Hepatocyte (in vitro differentiated cells): Measurements from ENCODE around the gene ZNF644. TPM values are rescaled to one million over a fixed set of nuclear protein-coding genes. Genes with fewer than 3 reads are reported as not detected.
"Not testable (repeated sequence)": the region's sequence is repeated elsewhere in the genome, so short reads cannot be mapped to it uniquely, and the experiment has no call there.

Experiments used
- DNase-seq: peaks from one replicate; pipeline ENCODE4 v3.0.0-alpha.2; 2016; ENCODE audit warnings: low spot score
- H2AFZ ChIP-seq: fragments of 200-600 bp; sonication (generic); 2 replicates; pipeline ENCODE4 v1.6.0; 2016; ENCODE audit warnings: antibody characterized with exemption, mild to moderate bottlenecking
- H3K27ac ChIP-seq: fragments of 200-600 bp; sonication (generic); 2 replicates; pipeline ENCODE4 v1.5.1; 2016; ENCODE audit warnings: mild to moderate bottlenecking
- H3K27me3 ChIP-seq: fragments of 200-600 bp; sonication (generic); 2 replicates; pipeline ENCODE4 v1.6.1; 2016
- H3K36me3 ChIP-seq: fragments of 200-600 bp; sonication (generic); replicated peaks from 2 replicates; pipeline ENCODE4 v1.5.1; 2016; ENCODE audit warnings: low read depth; ENCODE audit not compliant: insufficient read depth
- H3K4me1 ChIP-seq: fragments of 200-600 bp; sonication (generic); 2 replicates; pipeline ENCODE4 v1.5.1; 2016; ENCODE audit warnings: mild to moderate bottlenecking, moderate library complexity; ENCODE audit not compliant: insufficient read depth
- H3K4me2 ChIP-seq: fragments of 200-600 bp; sonication (generic); 2 replicates; pipeline ENCODE4 v1.6.0; 2016
- H3K4me3 ChIP-seq: fragments of 200-600 bp; sonication (generic); 2 replicates; pipeline ENCODE4 v1.5.1; 2016; ENCODE audit warnings: mild to moderate bottlenecking
- H3K79me2 ChIP-seq: fragments of 200-600 bp; sonication (generic); 2 replicates; pipeline ENCODE4 v1.6.0; 2017; ENCODE audit warnings: mild to moderate bottlenecking
- H3K9me2 ChIP-seq: fragments of 200-600 bp; sonication (generic); replicated peaks from 2 replicates; pipeline ENCODE4 v1.6.0; 2017; ENCODE audit warnings: mild to moderate bottlenecking; ENCODE audit not compliant: insufficient read depth
- H3K9me3 ChIP-seq: fragments of 200-600 bp; sonication (generic); 2 replicates; pipeline ENCODE4 v1.5.1; 2016; ENCODE audit warnings: low read depth, mild to moderate bottlenecking
- H4K20me1 ChIP-seq: fragments of 200-600 bp; sonication (generic); 2 replicates; pipeline ENCODE4 v1.6.0; 2016; ENCODE audit warnings: mild to moderate bottlenecking; ENCODE audit not compliant: insufficient read depth, poor library complexity, severe bottlenecking
- CTCF ChIP-seq: fragments of 200-600 bp; sonication (generic); IDR thresholded peaks from 2 replicates; pipeline ENCODE4 v1.5.1; 2016; ENCODE audit warnings: antibody characterized with exemption, mild to moderate bottlenecking; ENCODE audit not compliant: poor library complexity
- EZH2 ChIP-seq: fragments of 200-600 bp; sonication (generic); IDR thresholded peaks from 2 replicates; pipeline ENCODE4 v1.6.1; 2016; ENCODE audit warnings: antibody characterized with exemption, mild to moderate bottlenecking, borderline replicate concordance
- EZH2phosphoT487 ChIP-seq: fragments of 200-600 bp; sonication (generic); IDR thresholded peaks from one replicate; pipeline ENCODE4 v1.6.1; 2018; ENCODE audit warnings: antibody characterized with exemption, mild to moderate bottlenecking, low read depth, moderate library complexity; ENCODE audit not compliant: unreplicated experiment, severe bottlenecking
- WGBS: methylation state at CpG from one replicate; pipeline ENCODE4 v1.1.6; 2016; ENCODE audit warnings: low lambda C conversion rate; ENCODE audit errors: missing lambda C conversion rate; 5-methylcytosine and 5-hydroxymethylcytosine counted together
- polyA plus RNA-seq: library from polyadenylated mRNA; unstranded; fragments of >200 nt; fragmentation: Nextera tagmentation; extraction: Ambion mirVana; gene quantifications from 2 replicates; pipeline ENCODE4 v1.2.1, GENCODE V29; 2016
- total RNA-seq: library from RNA; depleted of rRNA; stranded (reverse); fragments of >200 nt; gene quantifications from 2 replicates; pipeline ENCODE4 v1.2.3, GENCODE V29; 2014

Gene ZNF644
- total and polyA plus RNA-seq, 2 experiments from 2014 or later, result 39.8 to 78.7 TPM

GRCh38 chr1:90936061-90936460 lies 85.8 kb downstream of the ZNF644 start:
- Histone ChIP-seq H3K36me3 (no peaks in the 10 kb centered on the region), H3K79me2 (peaks cover 91% of the 10 kb centered on the region), H4K20me1 (peaks cover 20% of the 10 kb centered on the region), H3K4me1 (no peaks in the 10 kb centered on the region), H3K9me3 (no peaks in the 10 kb centered on the region), H3K27ac (no peak overlapping the region), H2AFZ (no peak overlapping the region), H3K4me2 (no peak overlapping the region), H3K9me2 (no peaks in the 10 kb centered on the region), H3K4me3 (no peak overlapping the region), H3K27me3 (no peaks in the 10 kb centered on the region)
- 80% methylated on average over 4 of the region's 4 CpGs for WGBS
- no peak for DNase-seq
- TF ChIP-seq EZH2phosphoT487 (no peak), EZH2 (no peak), CTCF (no peak)

GRCh38 chr1:90928231-90928630 lies 93.6 kb downstream of the ZNF644 start:
- DNase-seq, H3K36me3 ChIP-seq, H3K27me3 ChIP-seq, H3K4me2 ChIP-seq, H2AFZ ChIP-seq, H3K4me3 ChIP-seq, H3K9me3 ChIP-seq, H3K27ac ChIP-seq, H3K9me2 ChIP-seq, H3K4me1 ChIP-seq: not testable (repeated sequence)
- WGBS, result 95% methylated on average over 8 of the region's 8 CpGs
- peaks cover 54% of the 10 kb centered on the region for H4K20me1 ChIP-seq
- peaks cover 98% of the 10 kb centered on the region for H3K79me2 ChIP-seq

- H3K27ac ChIP-seq, H3K9me3 ChIP-seq, H3K4me3 ChIP-seq, H3K36me3 ChIP-seq, H3K27me3 ChIP-seq, H3K4me2 ChIP-seq, H3K4me1 ChIP-seq, DNase-seq, H2AFZ ChIP-seq, H3K9me2 ChIP-seq: not testable (repeated sequence)
- Histone ChIP-seq H4K20me1 (peaks cover 54% of the 10 kb centered on the region), H3K79me2 (peaks cover 98% of the 10 kb centered on the region)
- WGBS, result 97% methylated on average over 5 of the region's 5 CpGs
Observed at GRCh38 chr1:90927674-90928073, 94.2 kb downstream of the ZNF644 start.

- TF ChIP-seq EZH2phosphoT487 (no peak), CTCF (no peak), EZH2 (no peak)
- no peak overlapping the region for H3K4me3 ChIP-seq
- peaks cover 98% of the 10 kb centered on the region for H3K79me2 ChIP-seq
- no peak for DNase-seq
- 66% methylated on average over 3 of the region's 3 CpGs for WGBS
- H4K20me1 ChIP-seq, result peaks cover 51% of the 10 kb centered on the region
- H3K27ac ChIP-seq, result no peak overlapping the region
- H3K4me2 ChIP-seq, result no peak overlapping the region
- no peak overlapping the region for H2AFZ ChIP-seq
- no peaks in the 10 kb centered on the region for H3K9me2 ChIP-seq
- peaks cover 8% of the 10 kb centered on the region for H3K4me1 ChIP-seq
- H3K9me3 ChIP-seq, result no peaks in the 10 kb centered on the region
- H3K27me3 ChIP-seq, result no peaks in the 10 kb centered on the region
- no peaks in the 10 kb centered on the region for H3K36me3 ChIP-seq
Observed at GRCh38 chr1:90926971-90927370, 94.9 kb downstream of the ZNF644 start.
